ENCODE measurements around the gene PCARE. TPM values are rescaled to one million over a fixed set of nuclear protein-coding genes. Genes with fewer than 3 reads are reported as not detected.

The PCARE gene
- total and polyA plus RNA-seq, 2 donors (not counting 1 experiment from before 2014, with no cell fraction given): not detected

- H3K4me1 ChIP-seq (ENCODE audit: control insufficient read depth in 2 of 2, insufficient read depth in 2 of 2, low read length in 2 of 2): no peaks in the 10 kb centered on the region
- Mint-ChIP-seq H3K4me3 (no peak overlapping the region), H3K27ac (no peak overlapping the region), H3K4me1 (peaks cover 1% of the 10 kb centered on the region), H3K9me3 (ENCODE audit: insufficient read depth) (no peaks in the 10 kb centered on the region), H3K27me3 (no peaks in the 10 kb centered on the region)
- peaks cover 0 to 3% (median 0%) of the 10 kb centered on the region in 4 experiments for H3K27me3 ChIP-seq (replicated peaks in 1 of 4; ENCODE audit: control extremely low read depth in 1 of 4, control insufficient read depth in 3 of 4, insufficient read depth in 4 of 4, low read length in 3 of 4)
- no peaks in the 10 kb centered on the region for H3K79me2 ChIP-seq (ENCODE audit: control insufficient read depth, insufficient read depth, low read length)
- H2AFZ ChIP-seq (ENCODE audit: insufficient read depth, low read depth, low read length, poor library complexity, severe bottlenecking): no peak overlapping the region
- H4K20me1 ChIP-seq (ENCODE audit: control insufficient read depth, insufficient read depth, low read length, poor library complexity, severe bottlenecking): no peaks in the 10 kb centered on the region
- H3K27ac ChIP-seq (ENCODE audit: low read length in 2 of 2): no peak overlapping the region
- TF ChIP-seq CTCF (IDR thresholded peaks at IDR 0.05) (no peak), EZH2 (IDR thresholded peaks at IDR 0.05; ENCODE audit: borderline replicate concordance, insufficient read depth, low read depth, low read length, poor library complexity, severe bottlenecking) (no peak)
- ChIA-PET CTCF (no interaction called here), POLR2A (no interaction called here)
- no peak overlapping the region for H3K4me3 ChIP-seq (ENCODE audit: control extremely low read depth in 1 of 5, extremely low read depth in 1 of 5, insufficient read depth in 1 of 5, low read depth in 2 of 5, low read length in 4 of 5)
- H3K4me2 ChIP-seq (replicated peaks; ENCODE audit: low read depth, low read length, poor library complexity, severe bottlenecking): no peak overlapping the region
- H3K36me3 ChIP-seq (replicated peaks in 1 of 2; ENCODE audit: control extremely low read depth in 1 of 2, control insufficient read depth in 1 of 2, extremely low read depth in 1 of 2, insufficient read depth in 2 of 2, low read length in 1 of 2): no peaks in the 10 kb centered on the region
- no peak overlapping the region for H3K9ac ChIP-seq (ENCODE audit: low read length)
- DNase-seq (no peak), ATAC-seq (ENCODE audit: low read depth) (no peak)
- no peaks in the 10 kb centered on the region for H3K9me3 ChIP-seq (ENCODE audit: control extremely low read depth in 1 of 3, control insufficient read depth in 2 of 3, insufficient read depth in 1 of 3, low read length in 2 of 3)
- intact Hi-C loops (cut with micrococcal nuclease): no loop called here
- 90% methylated on average over 10 of the region's 11 CpGs for WGBS (ENCODE audit: insufficient coverage)
Observed at GRCh38 chr2:29021886-29022285, 52.4 kb downstream of the PCARE start.

- Mint-ChIP-seq H3K27me3 (no peaks in the 10 kb centered on the region), H3K9me3 (ENCODE audit: insufficient read depth) (no peaks in the 10 kb centered on the region), H3K4me3 (no peak overlapping the region), H3K4me1 (peaks cover 35% of the 10 kb centered on the region), H3K27ac (no peak overlapping the region)
- Histone ChIP-seq H3K4me3 (ENCODE audit: control extremely low read depth in 1 of 5, extremely low read depth in 1 of 5, insufficient read depth in 1 of 5, low read depth in 2 of 5, low read length in 4 of 5) (no peak overlapping the region), H2AFZ (ENCODE audit: insufficient read depth, low read depth, low read length, poor library complexity, severe bottlenecking) (no peak overlapping the region), H3K27ac (ENCODE audit: low read length in 2 of 2) (no peak overlapping the region), H3K4me2 (replicated peaks; ENCODE audit: low read depth, low read length, poor library complexity, severe bottlenecking) (no peak overlapping the region), H4K20me1 (ENCODE audit: control insufficient read depth, insufficient read depth, low read length, poor library complexity, severe bottlenecking) (no peaks in the 10 kb centered on the region), H3K4me1 (ENCODE audit: control insufficient read depth in 2 of 2, insufficient read depth in 2 of 2, low read length in 2 of 2) (peaks cover 14 to 24% of the 10 kb centered on the region in 2 donors), H3K9ac (ENCODE audit: low read length) (no peak overlapping the region), H3K9me3 (ENCODE audit: control extremely low read depth in 1 of 3, control insufficient read depth in 2 of 3, insufficient read depth in 1 of 3, low read length in 2 of 3) (peaks cover 0 to 6% (median 0%) of the 10 kb centered on the region in 3 donors), H3K36me3 (replicated peaks in 1 of 2; ENCODE audit: control extremely low read depth in 1 of 2, control insufficient read depth in 1 of 2, extremely low read depth in 1 of 2, insufficient read depth in 2 of 2, low read length in 1 of 2) (no peaks in the 10 kb centered on the region), H3K27me3 (replicated peaks in 1 of 4; ENCODE audit: control extremely low read depth in 1 of 4, control insufficient read depth in 3 of 4, insufficient read depth in 4 of 4, low read length in 3 of 4) (peaks cover 0 to 3% (median 0%) of the 10 kb centered on the region in 4 experiments), H3K79me2 (ENCODE audit: control insufficient read depth, insufficient read depth, low read length) (no peaks in the 10 kb centered on the region)
- no peak for ATAC-seq (ENCODE audit: low read depth)
- POLR2A ChIA-PET: no interaction called here
- DNase-seq: no peak
- no peak for TF ChIP-seq EZH2 (IDR thresholded peaks at IDR 0.05; ENCODE audit: borderline replicate concordance, insufficient read depth, low read depth, low read length, poor library complexity, severe bottlenecking)
- TF ChIP-seq CTCF (IDR thresholded peaks at IDR 0.05): no peak
- CTCF ChIA-PET: interaction anchor here (0.6 to 0.7 kb wide), 2 partner anchors 24 to 408 kb away, joined by 3 read pairs; no protein-coding TSS in a partner anchor
- intact Hi-C loops (cut with micrococcal nuclease): no loop called here
- WGBS (ENCODE audit: insufficient coverage): 94% methylated on average over 18 of the region's 19 CpGs
Observed at GRCh38 chr2:29017716-29018435, 56.4 kb downstream of the PCARE start.

Data from B cell (primary cell).